LoVo (cell line): ENCODE data around the gene PPIF.

ENCODE experiments used
- DNase-seq: peaks from one replicate; pipeline ENCODE4 v3.0.0-alpha.2; 2016; ENCODE audit warnings: low spot score

Gene PPIF

GRCh38 chr10:79402951-79403350 is 55.7 kb downstream of the PPIF start:
- DNase-seq, result no peak

- DNase-seq, result no peak
Observed at GRCh38 chr10:79403441-79404230, 56.4 kb downstream of the PPIF start.

- no peak for DNase-seq
Observed at GRCh38 chr10:79404231-79404609, 57.0 kb downstream of the PPIF start.

DNA sequence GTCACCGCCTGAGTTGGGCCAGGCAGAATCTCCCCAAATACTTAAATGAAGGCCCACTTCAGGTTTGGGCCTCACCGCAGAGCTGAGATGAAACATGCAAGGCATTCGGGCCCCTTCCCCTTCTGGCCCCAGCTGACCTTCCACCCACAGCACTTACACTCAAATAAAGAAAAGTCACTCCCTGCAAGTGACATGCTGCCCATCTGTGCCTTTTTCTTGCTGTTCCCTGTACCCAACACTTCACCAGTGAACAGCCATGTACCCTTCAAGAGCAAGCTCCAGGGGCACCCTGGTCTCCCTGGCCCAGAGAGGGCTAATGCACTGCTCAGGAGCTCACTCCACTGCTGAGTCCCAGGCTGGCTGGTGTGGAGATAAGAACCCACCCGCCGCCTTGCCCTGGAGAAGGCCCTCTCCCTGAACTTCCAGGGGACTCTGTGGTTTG is 57.4 kb downstream of the PPIF start:
- no peak for DNase-seq
